HG02571 (cell line): ENCODE measurements around the gene DACT2.
"Not testable (repeated sequence)": the region's sequence is repeated elsewhere in the genome, so short reads cannot be mapped to it uniquely, and the experiment has no call there.

Source experiments
- ATAC-seq: cut with Tn5 transposase; IDR thresholded peaks from one replicate; pipeline ENCODE4 v1.9.1; 2021; ENCODE audit warnings: mild to moderate bottlenecking, moderate library complexity; ENCODE audit not compliant: unreplicated experiment

The DACT2 gene

DNA sequence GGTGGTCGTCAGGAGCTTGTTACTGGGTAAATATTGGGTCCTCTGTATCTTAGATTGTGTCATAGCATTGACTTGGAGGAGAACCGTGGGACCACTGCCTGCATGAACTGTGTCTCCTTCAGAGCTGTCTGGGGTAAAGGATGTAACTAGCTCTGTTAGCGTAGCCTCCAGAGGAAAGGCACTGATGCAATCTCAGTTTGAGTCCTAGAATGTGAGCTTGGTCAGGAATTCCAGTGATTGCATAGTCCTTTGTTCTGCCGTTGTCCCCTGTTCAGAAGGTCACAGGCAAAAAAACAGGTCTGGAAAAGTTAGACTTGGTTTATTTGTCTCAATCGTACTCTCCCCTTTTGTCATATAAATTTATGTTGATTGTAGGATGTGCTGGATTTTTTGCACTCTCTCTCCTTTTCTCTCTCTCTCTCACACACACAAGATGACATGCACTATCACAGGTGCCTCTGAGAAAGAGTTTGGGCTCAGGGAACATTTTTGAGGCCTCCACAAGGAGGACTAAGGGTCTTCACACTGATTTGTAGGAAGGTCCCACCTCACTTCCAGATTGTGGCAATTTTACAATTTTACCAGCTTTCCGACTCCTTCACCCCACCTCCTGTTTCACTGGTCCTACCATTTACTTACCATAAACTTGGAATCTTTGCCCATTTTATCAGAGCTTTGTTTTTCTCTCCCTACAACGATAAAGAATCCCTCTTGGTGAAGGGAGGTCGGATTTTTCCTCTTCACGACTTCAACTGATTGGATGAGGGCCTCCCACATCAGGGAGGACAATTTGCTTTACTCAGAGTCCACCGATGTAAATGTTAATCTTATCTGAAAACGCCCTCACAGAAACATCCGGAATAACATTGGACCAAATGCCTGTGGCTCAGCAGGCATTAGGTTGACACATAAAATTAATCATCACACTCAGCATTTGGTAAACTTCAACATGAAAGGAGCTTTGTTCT lies 7.0 kb upstream of the DACT2 start:
- ATAC-seq, result no peak

- no peak for ATAC-seq
Observed at GRCh38 chr6:168322966-168323365, 3.4 kb upstream of the DACT2 start.

DNA sequence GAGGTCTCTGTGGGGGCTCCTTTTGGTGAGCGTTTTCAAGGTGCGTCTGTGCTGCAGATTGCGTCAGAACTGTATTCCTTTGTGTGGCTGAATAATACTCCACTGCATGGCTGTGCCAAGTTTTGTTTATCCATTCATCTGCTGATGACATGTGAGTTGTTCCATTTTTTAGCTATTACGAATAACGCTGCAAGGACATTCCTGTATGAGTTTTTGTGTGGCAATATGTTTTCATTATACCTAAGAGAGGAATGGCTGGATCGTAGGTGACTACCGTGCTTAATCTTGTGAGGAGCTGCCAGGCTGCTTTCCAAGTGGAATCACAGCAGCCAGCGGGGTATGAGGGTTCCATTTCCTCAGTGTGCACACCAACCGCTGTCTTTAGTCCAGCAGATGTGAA lies 1.1 kb upstream of the DACT2 start:
- no peak for ATAC-seq

GRCh38 chr6:168318579-168319278 lies 848 bp downstream of the DACT2 start:
- no peak for ATAC-seq

- no peak for ATAC-seq
Observed at GRCh38 chr6:168318090-168318489, 1.5 kb downstream of the DACT2 start.

- no peak for ATAC-seq
Observed at GRCh38 chr6:168315596-168315995, 4.0 kb downstream of the DACT2 start.

- no peak for ATAC-seq
Observed at GRCh38 chr6:168314948-168315347, 4.6 kb downstream of the DACT2 start.

GRCh38 chr6:168314021-168314420 lies 5.6 kb downstream of the DACT2 start:
- ATAC-seq, result no peak

- ATAC-seq, result no peak
Observed at GRCh38 chr6:168313431-168314011, 6.1 kb downstream of the DACT2 start.

GRCh38 chr6:168312125-168312507 lies 7.5 kb downstream of the DACT2 start:
- ATAC-seq, result not testable (repeated sequence)

DNA sequence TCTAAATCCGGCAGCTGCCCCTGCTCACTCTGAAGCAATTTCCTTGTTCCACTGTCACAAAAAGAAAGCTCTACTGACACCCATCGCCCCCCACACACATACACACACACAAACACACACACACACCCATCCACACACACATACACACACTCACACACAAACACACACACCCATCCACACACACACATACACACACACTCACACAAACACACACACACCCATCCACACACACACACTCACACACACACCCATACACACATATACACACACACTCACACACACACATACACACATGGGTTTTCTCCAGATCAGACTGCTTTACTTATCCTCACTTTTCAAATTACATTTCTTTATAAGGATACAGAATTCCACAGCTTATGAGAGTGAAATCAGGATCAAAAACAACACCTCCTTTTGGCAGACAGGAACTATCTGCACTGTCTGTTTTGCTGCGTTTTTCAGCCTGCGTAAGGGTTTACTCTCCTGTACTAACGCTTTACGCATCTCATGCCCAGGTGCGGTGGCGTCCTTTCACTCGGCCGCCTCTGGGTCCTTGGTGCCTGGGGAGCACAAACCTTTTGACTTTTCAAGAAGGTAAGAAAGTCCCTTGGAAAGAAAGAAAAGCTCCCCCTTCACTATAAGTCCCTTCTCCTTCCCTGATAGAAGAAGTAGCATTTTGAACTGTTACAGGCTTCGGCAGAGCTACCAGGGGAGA lies 8.0 kb downstream of the DACT2 start:
- no peak for ATAC-seq

GRCh38 chr6:168310945-168311344 lies 8.6 kb downstream of the DACT2 start:
- no peak for ATAC-seq

- no peak for ATAC-seq
Observed at GRCh38 chr6:168310403-168310802, 9.2 kb downstream of the DACT2 start.

- ATAC-seq, result no peak
Observed at GRCh38 chr6:168309997-168310396, 9.6 kb downstream of the DACT2 start.

DNA sequence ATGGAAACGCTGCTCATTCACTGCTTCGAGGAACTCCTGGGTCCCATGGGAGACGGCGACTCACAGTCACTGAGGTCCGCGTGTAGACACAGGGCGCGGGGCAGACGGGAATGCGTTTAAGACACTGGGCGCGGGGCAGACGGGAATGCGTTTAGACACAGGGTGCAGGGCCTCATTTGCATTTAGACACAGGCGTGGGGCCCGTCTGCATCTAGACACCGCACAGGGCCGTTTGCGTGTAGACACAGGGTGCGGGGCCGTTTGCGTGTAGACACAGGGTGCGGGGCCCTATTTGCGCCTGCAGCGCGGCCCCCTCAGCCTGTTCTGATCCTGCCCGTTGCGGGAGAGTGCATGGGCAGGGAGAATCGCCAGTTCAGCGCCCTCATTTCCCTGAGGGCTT lies 10.4 kb downstream of the DACT2 start:
- no peak for ATAC-seq

DNA sequence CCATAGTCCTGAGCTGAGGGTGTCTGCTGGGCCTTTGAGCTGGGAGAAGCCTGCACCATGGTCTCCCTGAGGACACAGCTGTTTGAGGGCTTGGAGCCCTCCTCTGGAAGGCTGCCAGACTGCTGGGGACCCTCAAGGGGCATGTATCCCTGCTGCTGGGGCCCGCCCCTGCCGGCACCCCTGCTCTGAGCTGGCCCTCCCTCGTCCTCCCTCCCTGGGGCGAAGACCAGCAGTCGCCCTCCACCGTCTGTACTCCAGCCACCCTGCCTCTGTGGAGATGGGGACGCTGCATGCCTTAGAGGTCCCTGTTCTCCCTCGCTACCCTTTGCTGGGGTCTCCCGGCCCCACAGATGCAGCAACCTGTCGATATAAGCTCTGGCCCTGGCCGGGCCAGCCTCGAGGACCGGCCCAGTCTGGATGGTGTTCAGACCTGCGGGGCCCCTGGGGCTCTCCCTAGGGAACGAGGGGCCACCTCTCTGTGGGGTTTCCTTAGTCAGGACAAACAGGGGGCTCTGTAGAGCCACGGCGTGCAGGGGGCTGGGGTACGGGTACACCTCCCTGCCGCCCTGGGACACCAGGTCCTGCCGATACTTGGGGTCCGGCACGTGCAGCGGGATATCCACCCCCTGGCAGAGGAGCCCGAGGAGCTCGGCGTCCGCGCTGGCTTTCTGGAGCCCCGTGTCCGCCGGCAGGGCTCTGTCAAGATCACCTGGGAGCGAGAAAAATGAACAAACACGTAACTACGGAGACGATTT lies 11.0 kb downstream of the DACT2 start:
- ATAC-seq, result no peak

DNA sequence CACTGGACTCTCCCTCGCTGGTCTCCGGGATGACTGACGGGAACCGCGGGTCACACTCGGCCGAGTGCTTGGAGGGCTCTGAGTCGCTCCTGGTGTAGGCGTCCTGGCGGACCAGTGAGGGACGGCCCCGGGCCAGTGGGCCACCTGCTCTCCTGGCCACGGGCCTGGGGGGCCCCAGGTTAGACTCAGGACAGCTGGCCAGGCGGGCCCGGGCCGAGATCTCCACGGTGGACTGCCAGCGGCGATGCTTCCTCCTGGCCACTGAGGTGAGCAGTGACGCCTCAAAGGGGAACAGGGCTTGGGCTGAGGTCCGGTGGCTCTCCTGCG lies 11.9 kb downstream of the DACT2 start:
- ATAC-seq, result no peak

DNA sequence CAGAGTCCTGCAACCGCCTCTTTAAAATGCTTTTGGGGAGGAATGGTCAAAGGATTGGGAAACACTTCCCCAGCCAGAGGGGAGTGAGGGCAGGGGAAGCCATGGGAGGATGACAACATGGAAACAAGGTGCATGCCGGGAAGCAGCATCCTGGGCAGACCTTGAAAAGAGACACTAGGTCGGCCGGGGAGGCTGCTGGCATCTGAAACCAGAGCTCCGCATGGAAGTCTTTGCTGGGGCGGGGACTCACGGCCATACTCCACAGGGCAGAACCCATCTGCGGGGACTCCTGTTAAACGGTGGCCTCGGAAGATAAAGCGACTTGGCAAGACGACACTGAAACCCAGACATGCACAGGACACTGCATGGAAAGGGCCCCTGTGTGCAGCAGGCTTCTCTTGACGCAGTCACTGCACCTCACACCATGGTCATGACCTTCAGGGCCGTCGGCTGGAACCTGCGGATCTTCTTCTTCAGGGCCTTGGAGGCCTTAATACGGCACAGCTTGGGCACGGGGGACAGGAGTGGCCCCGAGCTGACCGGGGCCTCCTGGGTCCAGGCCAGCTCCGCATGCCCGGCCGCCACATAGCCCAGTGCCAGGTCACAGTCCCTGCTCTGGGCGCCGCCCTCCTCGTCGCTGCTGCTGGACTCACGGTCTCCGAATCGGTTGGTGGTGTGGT lies 12.4 kb downstream of the DACT2 start:
- ATAC-seq, result no peak

DNA sequence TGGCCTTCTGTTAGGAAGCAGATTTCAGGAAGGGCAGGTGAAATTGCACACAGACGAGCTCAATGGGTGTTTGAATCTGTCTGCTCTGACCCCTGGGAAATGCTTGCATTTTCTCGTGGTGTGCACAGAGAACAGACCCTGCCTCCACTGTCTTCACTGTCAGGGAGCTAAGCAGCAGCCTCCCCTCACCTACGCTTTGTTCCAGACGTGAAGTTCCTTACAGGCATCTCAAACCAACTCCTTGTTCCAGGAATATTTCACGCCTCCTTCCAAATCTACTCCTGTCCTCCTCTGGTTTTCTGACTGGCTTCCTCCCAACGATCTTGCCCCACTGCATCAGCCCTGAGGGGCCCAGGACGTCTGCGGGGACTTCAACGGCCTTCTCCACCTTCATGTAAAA lies 13.7 kb downstream of the DACT2 start:
- ATAC-seq, result no peak
